GM12878 (cell line): ENCODE results near the gene COX6B1. TPM values are rescaled to one million over a fixed set of nuclear protein-coding genes. Genes with fewer than 3 reads are reported as not detected.

ENCODE experiments used
- CBX5 ChIP-seq: sonication (generic); IDR thresholded peaks from 2 replicates; pipeline ENCODE4 v1.6.1; 2016; ENCODE audit warnings: low read depth, moderate library complexity, mild to moderate bottlenecking, inconsistent platforms
- CREB1 ChIP-seq: IDR thresholded peaks from 2 replicates; pipeline ENCODE4 v1.6.1; 2012; ENCODE audit warnings: low read depth, mild to moderate bottlenecking, inconsistent platforms
- ESRRA ChIP-seq: IDR thresholded peaks from 2 replicates; pipeline ENCODE4 v1.6.1; 2012; ENCODE audit warnings: mild to moderate bottlenecking, low read length, improper control_type of control experiment
- ETV6 ChIP-seq, 2 experiments: fragments of 450-650 bp in 1 of 2; IDR thresholded peaks in 1 of 2; conservative IDR thresholded peaks in 1 of 2; 2 replicates each; pipeline ENCODE4 v1.6.1; 2014; ENCODE audit warnings: antibody characterized with exemption in 1 of 2, borderline replicate concordance in 1 of 2, low read depth in 1 of 2, mild to moderate bottlenecking in 1 of 2, moderate library complexity in 1 of 2
- GABPA ChIP-seq: IDR thresholded peaks from 2 replicates; pipeline ENCODE4 v1.6.1; 2014; ENCODE audit warnings: antibody characterized with exemption, low read depth, mild to moderate bottlenecking, inconsistent platforms
- HDGF ChIP-seq: fragments of 450-650 bp; IDR thresholded peaks from 2 replicates; pipeline ENCODE4 v1.6.1; 2016; ENCODE audit warnings: antibody characterized with exemption
- IKZF1 ChIP-seq: fragments of 450-650 bp; conservative IDR thresholded peaks from 2 replicates; pipeline ENCODE4 v1.6.1; 2017; ENCODE audit warnings: antibody characterized with exemption, mild to moderate bottlenecking
- MYB ChIP-seq: fragments of 150-350 bp; IDR thresholded peaks from 2 replicates; pipeline ENCODE4 v1.6.1; 2014; ENCODE audit warnings: mild to moderate bottlenecking, low read depth, low read length, borderline replicate concordance
- NR2F1 ChIP-seq: fragments of 450-650 bp; conservative IDR thresholded peaks from 2 replicates; pipeline ENCODE4 v1.6.1; 2017; ENCODE audit warnings: mild to moderate bottlenecking
- NRF1 ChIP-seq: conservative IDR thresholded peaks from 2 replicates; pipeline ENCODE4 v1.6.1; 2011; ENCODE audit warnings: mild to moderate bottlenecking, low read depth, low read length, improper control_type of control experiment
- PAX8 ChIP-seq: fragments of 450-650 bp; IDR thresholded peaks from 2 replicates; pipeline ENCODE4 v1.6.1; 2017; ENCODE audit warnings: mild to moderate bottlenecking, moderate library complexity
- PKNOX1 ChIP-seq: fragments of 450-650 bp; IDR thresholded peaks from 2 replicates; pipeline ENCODE4 v1.6.1; 2016; ENCODE audit warnings: mild to moderate bottlenecking
- POLR2AphosphoS5 ChIP-seq: IDR thresholded peaks from 2 replicates; pipeline ENCODE4 v1.6.1; 2011; ENCODE audit warnings: mild to moderate bottlenecking, low read length, inconsistent platforms
- RELB ChIP-seq: fragments of 450-650 bp; IDR thresholded peaks from 2 replicates; pipeline ENCODE4 v1.6.1; 2017; ENCODE audit warnings: low read depth, mild to moderate bottlenecking, moderate library complexity
- SP1 ChIP-seq: IDR thresholded peaks from one replicate; pipeline ENCODE4 v1.6.1; 2011; ENCODE audit warnings: low read depth, low read length
- SPI1 ChIP-seq: IDR thresholded peaks from 2 replicates; pipeline ENCODE4 v1.6.1; 2011; ENCODE audit warnings: low read depth, mild to moderate bottlenecking, low read length, moderate library complexity, borderline replicate concordance; ENCODE audit not compliant: insufficient read depth
- SREBF2 ChIP-seq: IDR thresholded peaks from 2 replicates; pipeline ENCODE4 v1.6.1; 2012; ENCODE audit warnings: mild to moderate bottlenecking, low read length
- TCF3 ChIP-seq: IDR thresholded peaks from 2 replicates; pipeline ENCODE4 v1.6.1; 2012; ENCODE audit warnings: low read depth, mild to moderate bottlenecking, low read length, borderline replicate concordance; ENCODE audit not compliant: insufficient read depth
- ZBTB4 ChIP-seq: fragments of 450-650 bp; formaldehyde crosslinking; IDR thresholded peaks from 2 replicates; pipeline ENCODE4 v1.4.0; 2022; ENCODE audit warnings: mild to moderate bottlenecking, moderate library complexity
- ZZZ3 ChIP-seq: IDR thresholded peaks from 2 replicates; pipeline ENCODE4 v1.6.1; 2011; ENCODE audit warnings: low read depth; ENCODE audit not compliant: control insufficient read depth, insufficient read length
- polyA plus RNA-seq, 11 experiments: library from polyadenylated mRNA; depleted of rRNA in 4 of 11; unstranded in 6 of 11; stranded (reverse) in 5 of 11; fragments of >200 nt; fragmentation: Nextera tagmentation in 4 of 11; fragmentation: Illumina TruSeq in 1 of 11; extraction: Ambion mirVana in 4 of 11; extraction: Trizol in 1 of 11; gene quantifications; 1 replicate in 1 of 11; 2 replicates in 10 of 11; pipeline versions ENCODE4 v1.2.1 to v1.2.3, GENCODE V29; 2011 to 2016; ENCODE audit warnings: inconsistent platforms in 2 of 11, missing spikeins in 2 of 11, low read depth in 1 of 11
- total RNA-seq, 4 experiments: library from RNA; depleted of rRNA in 3 of 4; stranded (reverse); fragments of >200 nt in 3 of 4; fragmentation: Illumina TruSeq in 1 of 4; extraction: Trizol in 1 of 4; gene quantifications; 2 replicates each; pipeline versions ENCODE4 v1.2.1 to v1.2.3, GENCODE V29; 2013 to 2021

COX6B1 gene
- total and polyA plus RNA-seq, 10 of the 15 experiments (the other 5 are each of a cell fraction or from before 2014, with no cell fraction given): 500 to 1,700 (median 862) TPM

- TF ChIP-seq PKNOX1 (peak; percentile 98), GABPA (peak; percentile 92), IKZF1 (no peak; the same call in 1 of the 2 replicates), PAX8 (no peak), MYB (no peak), ETV6 (conservative IDR thresholded peaks at IDR 0.05 in 1 of 2, IDR thresholded peaks at IDR 0.05 in 1 of 2; ENCODE audit: borderline replicate concordance in 1 of 2, low read depth in 1 of 2) (peak in 1 of 2 experiments; percentile 45; a peak in 2 of 4 replicates), SREBF2 (no peak), SPI1 (peak; percentile 48; the same call in 1 of the 2 replicates), ZBTB4 (CRISPR knock-in tag) (no peak), CREB1 (peak; percentile 70), HDGF (0 out of 2 replicates have a peak, but pooled peaks have one; percentile 36), ESRRA (no peak), RELB (no peak), SP1 (peak; percentile 97), CBX5 (no peak), TCF3 (no peak), ZZZ3 (no peak), POLR2AphosphoS5 (peak; percentile 94), NR2F1 (no peak), NRF1 (0 out of 2 replicates have a peak, but pooled peaks have one; percentile 20)
These were observed at the start of gene COX6B1 (continued) for GRCh38 chr19:35648017-35648961.
